Measurements from ENCODE around the gene BCAT1. TPM values are rescaled to one million over a fixed set of nuclear protein-coding genes. Genes with fewer than 3 reads are reported as not detected.

BCAT1 gene
- total and polyA plus RNA-seq, 2 of the 8 experiments (the other 6 are each of a cell fraction or from before 2014, with no cell fraction given), result 19.7 to 263 TPM

DNA sequence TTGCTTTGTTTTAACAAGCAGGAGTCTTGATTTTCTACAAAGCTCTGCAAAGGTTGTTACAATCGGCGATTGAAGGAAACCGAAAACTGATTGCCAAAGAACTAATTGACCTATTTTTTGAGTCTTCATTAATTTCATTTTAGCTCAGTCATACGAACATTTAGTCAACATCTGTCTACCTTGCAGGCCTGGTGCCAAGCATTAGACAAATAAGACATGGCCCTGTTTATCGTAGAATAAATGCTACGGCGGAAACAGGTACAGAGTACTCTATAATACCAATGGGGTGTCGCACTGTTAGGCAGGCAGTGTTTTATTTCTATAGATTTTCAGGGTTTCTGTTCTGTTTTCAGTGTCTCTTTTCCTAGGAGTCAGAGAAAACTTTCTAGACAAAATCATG, 171.5 kb downstream of the BCAT1 start:
- H3K18ac ChIP-seq (ENCODE audit: extremely low read depth, low read length), result no peak overlapping the region
- POLR2A ChIA-PET (ENCODE audit: partially characterized antibody), result no interaction called here
- FAIRE-seq (no peak), DNase-seq (ENCODE audit: low read depth in 1 of 2, low spot score in 2 of 2) (no peak)
- no peaks in the 10 kb centered on the region for H3K23me2 ChIP-seq (ENCODE audit: low read depth, low read length)
- CTCF ChIA-PET (ENCODE audit: partially characterized antibody), result interaction anchor here (0.6 to 4.2 kb wide), 9 partner anchors 9 to 108 kb away, joined by 3 to 25 read pairs (median 5); no protein-coding TSS in a partner anchor
- no peak overlapping the region for H4K91ac ChIP-seq (replicated peaks; ENCODE audit: insufficient read length, low read length)
- no peak overlapping the region for H3K27ac ChIP-seq (ENCODE audit: low read depth, low read length)
- H4K5ac ChIP-seq (ENCODE audit: insufficient read length, low read depth, low read length), result no peak overlapping the region
- H2BK12ac ChIP-seq (ENCODE audit: low read depth, low read length), result no peak overlapping the region
- H2BK15ac ChIP-seq (ENCODE audit: low read length), result no peak overlapping the region
- H3K14ac ChIP-seq (ENCODE audit: insufficient read length), result no peak overlapping the region
- no peak overlapping the region for H3K23ac ChIP-seq (ENCODE audit: insufficient read length)
- no peak overlapping the region for H3K4me2 ChIP-seq (ENCODE audit: insufficient read depth in 1 of 2, low read depth in 2 of 2, low read length in 2 of 2)
- no peak overlapping the region for H2BK120ac ChIP-seq (replicated peaks; ENCODE audit: low read depth, low read length)
- H3K9me3 ChIP-seq (ENCODE audit: insufficient read depth in 2 of 2, low read depth in 1 of 2, low read length in 1 of 2), result no peaks in the 10 kb centered on the region
- no peak overlapping the region for H2AK5ac ChIP-seq (ENCODE audit: low read depth, low read length)
- 90% methylated on average over 8 of the region's 8 CpGs; no CpG with 5 or more reads in 1 of the 2 experiments for WGBS, 2 experiments (ENCODE audit: extremely low coverage in 1 of 2, insufficient coverage in 1 of 2, insufficient read length in 1 of 2, insufficient replicate concordance in 2 of 2, low coverage in 1 of 2, low lambda C conversion rate in 2 of 2, missing lambda C conversion rate in 1 of 2)
- no peaks in the 10 kb centered on the region for H3K27me3 ChIP-seq (replicated peaks in 1 of 4; ENCODE audit: control insufficient read depth in 3 of 4, extremely low read depth in 1 of 4, insufficient read depth in 3 of 4, low read length in 3 of 4)
- no peak overlapping the region for H3K56ac ChIP-seq (replicated peaks; ENCODE audit: insufficient read length, low read depth, low read length)
- no peak overlapping the region for H2BK5ac ChIP-seq (ENCODE audit: low read depth, low read length)
- no peak overlapping the region for H3K9ac ChIP-seq (replicated peaks in 1 of 4; ENCODE audit: extremely low read depth in 1 of 4, low read depth in 3 of 4, low read length in 3 of 4)
- H3K79me2 ChIP-seq (ENCODE audit: control insufficient read depth in 1 of 2, insufficient read depth in 2 of 2, low read length in 2 of 2), result no peaks in the 10 kb centered on the region
- H3K79me1 ChIP-seq (ENCODE audit: low read depth, low read length), result no peaks in the 10 kb centered on the region
- no peaks in the 10 kb centered on the region for H4K20me1 ChIP-seq (replicated peaks in 1 of 2; ENCODE audit: control insufficient read depth in 1 of 2, insufficient read depth in 2 of 2, low read length in 2 of 2)
- no peak overlapping the region for H4K8ac ChIP-seq (ENCODE audit: extremely low read depth, insufficient read depth, low read length)
- no peak overlapping the region for H2BK20ac ChIP-seq (ENCODE audit: low read length)
- no peaks in the 10 kb centered on the region for H3K4me1 ChIP-seq (replicated peaks in 1 of 4; ENCODE audit: control insufficient read depth in 3 of 4, insufficient read depth in 4 of 4, low read length in 3 of 4)
- no peak overlapping the region for H3K4me3 ChIP-seq (ENCODE audit: extremely low read depth in 1 of 4, insufficient read depth in 2 of 4, low read depth in 3 of 4, low read length in 4 of 4)
- no peaks in the 10 kb centered on the region for H3K36me3 ChIP-seq (ENCODE audit: control insufficient read depth in 2 of 4, insufficient read depth in 4 of 4, low read length in 3 of 4)
- no peak overlapping the region for H3K4ac ChIP-seq (replicated peaks; ENCODE audit: insufficient read length, low read depth, low read length)
- no peak overlapping the region for H2AFZ ChIP-seq (ENCODE audit: low read length)
- TF ChIP-seq BRCA1 (IDR thresholded peaks at IDR 0.05; ENCODE audit: low read depth, low read length), result no peak

Measured in H1 (cell line).